ENCODE data around the gene TMEM184A.
"Not testable (repeated sequence)": the region's sequence is repeated elsewhere in the genome, so short reads cannot be mapped to it uniquely, and the experiment has no call there.

- not testable (repeated sequence) for TF ChIP-seq CTCF (IDR thresholded peaks at IDR 0.05; ENCODE audit: extremely low read depth in 1 of 2, insufficient read depth in 1 of 2, low read depth in 1 of 2, low read length in 2 of 2); POLR2A (IDR thresholded peaks at IDR 0.05; ENCODE audit: low read depth, low read length); MAX (IDR thresholded peaks at IDR 0.05; ENCODE audit: insufficient read depth, insufficient read length); GATA2 (IDR thresholded peaks at IDR 0.05; ENCODE audit: insufficient read depth, insufficient read length, low read depth, low read length)
These were observed 36.6 kb downstream of the TMEM184A start for GRCh38 chr7:1519322-1519922.

All from endothelial cell of umbilical vein (primary cell).